Testis (tissue), 3 donors: ENCODE measurements around the gene CUX1. TPM values are rescaled to one million over a fixed set of nuclear protein-coding genes. Genes with fewer than 3 reads are reported as not detected.

Experiments used
- DNase-seq: peaks from one replicate; pipeline ENCODE4 v3.0.0-alpha.2; 2019
- H3K27ac ChIP-seq, 2 donors: fragments of 200-600 bp; sonication (generic); one replicate each; pipeline ENCODE4 v1.5.1; 2019
- H3K27me3 ChIP-seq: fragments of 200-600 bp; sonication (generic); one replicate; pipeline ENCODE4 v1.5.1; 2019
- H3K36me3 ChIP-seq: fragments of 200-600 bp; sonication (generic); one replicate; pipeline ENCODE4 v1.5.1; 2017; ENCODE audit warnings: low read depth; ENCODE audit errors: missing control alignments
- H3K4me1 ChIP-seq: fragments of 200-600 bp; sonication (generic); one replicate; pipeline ENCODE4 v1.5.1; 2019
- H3K4me3 ChIP-seq, 2 donors: fragments of 200-600 bp; sonication (generic); one replicate each; pipeline ENCODE4 v1.5.1; 2017 to 2019
- H3K9me3 ChIP-seq: fragments of 200-600 bp; sonication (generic); one replicate; pipeline ENCODE4 v1.5.1; 2017
- CTCF ChIP-seq, 3 experiments: fragments of 450-650 bp in 2 of 3; fragments of 200-600 bp in 1 of 3; sonication (generic) in 1 of 3; IDR thresholded peaks; one replicate each; pipeline ENCODE4 v1.5.1; 2016 to 2019; ENCODE audit warnings: antibody characterized with exemption in 3 of 3, mild to moderate bottlenecking in 2 of 3, moderate library complexity in 1 of 3
- POLR2A ChIP-seq: fragments of 450-650 bp; IDR thresholded peaks from one replicate; pipeline ENCODE4 v1.6.1; 2017; ENCODE audit warnings: antibody characterized with exemption, mild to moderate bottlenecking, moderate library complexity
- WGBS, 2 donors: methylation state at CpG; one replicate each; pipeline ENCODE4 v1.1.5; 2018; 5-methylcytosine and 5-hydroxymethylcytosine counted together
- intact Hi-C: fragments of 100-400 bp; cut with DNase I; formaldehyde crosslinking; loops from one replicate; pipeline ENCODE4 v1.15.1; 2023; ENCODE audit warnings: low total_unique reads
- polyA plus RNA-seq: library from polyadenylated mRNA; stranded (reverse); fragments of 350-450 nt; fragmentation: Illumina TruSeq; extraction: RNeasy Lipid Tissue Mini Kit (QIAGEN cat#74804); gene quantifications from one replicate; pipeline ENCODE4 v1.2.3, GENCODE V29; 2014; ENCODE audit warnings: low read depth, low replicate concordance; ENCODE audit not compliant: insufficient read depth
- total RNA-seq, 2 donors: library from RNA; depleted of rRNA; stranded (reverse); fragments of >200 nt; gene quantifications; one replicate each; pipeline ENCODE4 v1.2.3, GENCODE V29; 2016

Gene CUX1
- total and polyA plus RNA-seq, 3 donors from 2014 or later, result 30.8 to 46.3 (median 43.1) TPM

DNA sequence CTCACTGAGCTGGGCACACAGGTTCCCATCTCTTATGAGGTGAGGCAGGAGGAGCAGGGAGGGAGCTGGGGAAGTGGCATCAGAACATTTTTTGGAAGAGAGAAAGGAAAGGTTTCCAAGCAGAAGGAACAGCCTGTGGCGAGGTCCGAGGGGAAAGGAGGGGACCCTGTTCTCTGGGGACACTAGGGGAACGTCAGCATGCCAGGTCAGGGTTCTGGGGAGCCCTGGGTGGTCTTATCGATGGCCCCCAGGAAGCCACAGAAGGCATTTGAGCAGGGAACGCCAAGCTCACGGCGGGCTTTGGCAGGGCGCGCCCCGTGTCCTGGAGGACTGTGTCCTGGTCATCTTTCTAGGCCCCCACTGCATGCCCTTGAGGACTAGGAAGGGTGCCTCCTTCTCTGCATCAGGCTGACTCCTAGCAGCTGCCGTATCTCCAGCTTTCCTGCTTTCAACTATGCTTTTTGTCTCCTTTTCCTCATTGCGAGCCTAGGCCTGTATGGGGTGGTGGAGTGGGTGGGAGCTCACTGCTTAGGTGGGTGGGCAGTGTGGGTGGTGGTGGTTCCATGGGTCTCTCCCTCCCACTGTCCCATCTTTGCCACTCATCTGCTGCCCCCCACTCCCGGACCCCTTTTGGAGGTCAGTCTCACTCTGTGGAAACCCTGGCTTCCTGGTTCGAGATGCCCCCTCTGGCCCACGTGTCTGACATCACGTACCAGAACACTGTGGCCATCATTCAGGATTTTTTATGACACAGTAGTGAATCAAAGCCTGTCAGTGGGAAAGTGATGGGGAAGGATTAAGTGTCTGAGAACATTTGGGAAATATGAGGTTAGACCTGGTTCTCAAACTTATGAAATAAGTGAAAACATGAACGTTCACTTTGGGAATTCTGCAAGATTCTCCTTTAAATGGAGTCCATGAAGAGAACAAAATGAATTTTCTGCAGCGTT, 89.1 kb downstream of the CUX1 start:
- H3K4me1 ChIP-seq, result no peaks in the 10 kb centered on the region
- 92 to 95% methylated on average over 17 to 18 of the region's 18 CpGs for WGBS, 2 donors
- H3K4me3 ChIP-seq, result no peak overlapping the region
- intact Hi-C loops, result no loop called here
- DNase-seq, result no peak
- H3K27me3 ChIP-seq, result no peaks in the 10 kb centered on the region
- TF ChIP-seq CTCF (IDR thresholded peaks at IDR 0.05), result no peak
- no peak for TF ChIP-seq POLR2A
- H3K27ac ChIP-seq, result no peak overlapping the region
- no peaks in the 10 kb centered on the region for H3K36me3 ChIP-seq
- no peaks in the 10 kb centered on the region for H3K9me3 ChIP-seq

GRCh38 chr7:101910991-101911799, 93.8 kb downstream of the CUX1 start:
- H3K9me3 ChIP-seq, result no peaks in the 10 kb centered on the region
- H3K27me3 ChIP-seq, result no peaks in the 10 kb centered on the region
- H3K4me1 ChIP-seq, result peaks cover 15% of the 10 kb centered on the region
- WGBS, 2 donors, result 80 to 82% methylated on average over 9 to 16 of the region's 17 CpGs
- TF ChIP-seq POLR2A (no peak), CTCF (IDR thresholded peaks at IDR 0.05) (no peak)
- no peak overlapping the region for H3K4me3 ChIP-seq
- H3K27ac ChIP-seq, result peak overlapping the region; percentile 59
- intact Hi-C loops, result no loop called here
- no peaks in the 10 kb centered on the region for H3K36me3 ChIP-seq
- peak; percentile 57 for DNase-seq

GRCh38 chr7:101911800-101912715, 94.6 kb downstream of the CUX1 start:
- DNase-seq, result peak; percentile 33
- TF ChIP-seq POLR2A (no peak), CTCF (IDR thresholded peaks at IDR 0.05) (no peak)
- peaks cover 15% of the 10 kb centered on the region for H3K4me1 ChIP-seq
- peak overlapping the region in 1 of 2 donors; percentile 10 for H3K27ac ChIP-seq
- intact Hi-C loops, result no loop called here
- WGBS, 2 donors, result 71 to 72% methylated on average over 21 of the region's 21 CpGs
- no peak overlapping the region for H3K4me3 ChIP-seq
- no peaks in the 10 kb centered on the region for H3K27me3 ChIP-seq
- H3K36me3 ChIP-seq, result no peaks in the 10 kb centered on the region
- H3K9me3 ChIP-seq, result no peaks in the 10 kb centered on the region

DNA sequence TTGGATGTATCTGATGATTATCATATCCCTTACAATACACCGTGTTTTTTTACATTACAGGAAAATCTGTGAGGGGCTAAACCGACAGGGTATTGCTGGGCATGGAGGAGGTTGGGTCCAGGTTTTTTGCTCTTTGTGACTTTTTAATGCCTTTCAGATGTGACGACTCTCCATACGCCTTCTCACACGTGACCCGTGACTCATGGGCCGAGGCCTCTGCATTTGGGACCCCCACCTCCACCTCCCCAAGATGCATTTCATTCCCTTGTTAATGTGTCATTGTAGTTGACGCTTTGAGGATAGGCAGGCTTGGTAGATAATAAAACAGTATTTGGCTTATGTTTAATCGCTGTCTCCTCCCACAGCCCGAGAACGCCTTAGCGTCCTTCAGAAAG, 95.3 kb downstream of the CUX1 start:
- intact Hi-C loops, result no loop called here
- H3K4me3 ChIP-seq, result no peak overlapping the region
- TF ChIP-seq POLR2A (no peak), CTCF (IDR thresholded peaks at IDR 0.05) (no peak)
- no peaks in the 10 kb centered on the region for H3K36me3 ChIP-seq
- H3K4me1 ChIP-seq, result peaks cover 15% of the 10 kb centered on the region
- no peak for DNase-seq
- H3K9me3 ChIP-seq, result no peaks in the 10 kb centered on the region
- no peaks in the 10 kb centered on the region for H3K27me3 ChIP-seq
- H3K27ac ChIP-seq, result peak overlapping the region in 1 of 2 donors; percentile 10
- 54 to 76% methylated on average over 12 of the region's 12 CpGs for WGBS, 2 donors
